ENCODE measurements around the gene DMRTC2. TPM values are rescaled to one million over a fixed set of nuclear protein-coding genes. Genes with fewer than 3 reads are reported as not detected.

DMRTC2 gene
- total RNA-seq, 1 experiment from 2014 or later, result not detected

DNA sequence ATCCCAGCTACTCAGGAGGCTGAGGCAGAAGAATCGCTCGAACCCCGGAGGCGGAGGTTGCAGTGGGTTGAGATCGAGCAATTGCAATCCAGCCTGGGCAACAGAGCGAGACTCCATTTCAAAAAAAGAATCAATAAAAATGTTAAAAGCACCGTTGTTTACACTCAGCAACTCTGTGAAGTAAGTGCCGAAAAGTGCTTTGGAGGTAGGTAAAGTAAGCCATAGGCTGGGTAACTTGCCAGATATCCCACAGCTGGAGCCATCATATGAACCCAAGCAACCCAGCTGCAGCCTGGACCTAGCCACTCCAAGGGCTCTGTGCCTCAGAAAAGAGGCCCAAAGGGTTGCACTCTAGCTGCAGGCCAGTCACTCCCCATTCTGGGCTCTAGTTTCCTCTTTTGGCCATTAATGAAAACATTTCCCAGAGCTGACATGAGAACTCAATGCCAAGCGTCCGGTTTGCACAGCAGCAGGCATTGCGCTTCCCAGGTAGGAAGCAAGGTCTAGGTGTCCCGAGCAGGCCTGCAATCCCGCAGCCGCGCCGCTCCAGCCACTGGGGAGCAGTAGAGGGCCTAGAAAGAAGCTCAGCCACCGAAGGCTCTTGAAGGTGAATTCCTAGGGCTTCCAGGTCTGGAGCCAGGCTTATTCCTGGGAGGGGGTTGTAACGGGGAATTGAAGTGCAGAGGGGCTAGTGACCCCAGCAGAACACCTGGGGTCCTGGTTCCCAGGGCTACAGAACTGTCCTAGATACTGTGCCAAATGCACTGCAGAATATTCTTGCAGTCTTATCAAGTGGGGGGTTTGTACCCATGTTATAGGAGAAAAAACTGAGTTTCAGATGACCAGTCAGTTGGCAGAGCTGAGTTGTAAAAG lies 28.2 kb downstream of the DMRTC2 start (continued):
- TF ChIP-seq NFYB (CRISPR knock-in tag; conservative IDR thresholded peaks at IDR 0.05; ENCODE audit: low read depth) (no peak), RORB (CRISPR knock-in tag; IDR thresholded peaks at IDR 0.05) (0 out of 2 replicates have a peak, but pooled peaks have one; percentile 39), TEAD4 (CRISPR knock-in tag; IDR thresholded peaks at IDR 0.05) (no peak), NFE2L1 (CRISPR knock-in tag; IDR thresholded peaks at IDR 0.05) (no peak), GTF2I (CRISPR knock-in tag; conservative IDR thresholded peaks at IDR 0.05) (no peak), EMX1 (CRISPR knock-in tag; IDR thresholded peaks at IDR 0.05) (peak; percentile 95), GRHL2 (CRISPR knock-in tag; IDR thresholded peaks at IDR 0.05; ENCODE audit: insufficient replicate concordance, severe bottlenecking) (no peak), MYBL2 (CRISPR knock-in tag; IDR thresholded peaks at IDR 0.05) (no peak), SMAD3 (CRISPR knock-in tag; IDR thresholded peaks at IDR 0.05; ENCODE audit: borderline replicate concordance) (0 out of 2 replicates have a peak, but pooled peaks have one; percentile 35), ZNF121 (CRISPR knock-in tag; IDR thresholded peaks at IDR 0.05) (peak; percentile 10; the same call in 1 of the 2 replicates), GABPB1 (CRISPR knock-in tag; IDR thresholded peaks at IDR 0.05) (0 out of 2 replicates have a peak, but pooled peaks have one; percentile 10)
- TF ChIP-seq, protein P1, sequence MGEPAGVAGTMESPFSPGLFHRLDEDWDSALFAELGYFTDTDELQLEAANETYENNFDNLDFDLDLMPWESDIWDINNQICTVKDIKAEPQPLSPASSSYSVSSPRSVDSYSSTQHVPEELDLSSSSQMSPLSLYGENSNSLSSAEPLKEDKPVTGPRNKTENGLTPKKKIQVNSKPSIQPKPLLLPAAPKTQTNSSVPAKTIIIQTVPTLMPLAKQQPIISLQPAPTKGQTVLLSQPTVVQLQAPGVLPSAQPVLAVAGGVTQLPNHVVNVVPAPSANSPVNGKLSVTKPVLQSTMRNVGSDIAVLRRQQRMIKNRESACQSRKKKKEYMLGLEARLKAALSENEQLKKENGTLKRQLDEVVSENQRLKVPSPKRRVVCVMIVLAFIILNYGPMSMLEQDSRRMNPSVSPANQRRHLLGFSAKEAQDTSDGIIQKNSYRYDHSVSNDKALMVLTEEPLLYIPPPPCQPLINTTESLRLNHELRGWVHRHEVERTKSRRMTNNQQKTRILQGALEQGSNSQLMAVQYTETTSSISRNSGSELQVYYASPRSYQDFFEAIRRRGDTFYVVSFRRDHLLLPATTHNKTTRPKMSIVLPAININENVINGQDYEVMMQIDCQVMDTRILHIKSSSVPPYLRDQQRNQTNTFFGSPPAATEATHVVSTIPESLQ (CRISPR knock-in tag; IDR thresholded peaks at IDR 0.05), result no peak
- TF ChIP-seq, protein P2, sequence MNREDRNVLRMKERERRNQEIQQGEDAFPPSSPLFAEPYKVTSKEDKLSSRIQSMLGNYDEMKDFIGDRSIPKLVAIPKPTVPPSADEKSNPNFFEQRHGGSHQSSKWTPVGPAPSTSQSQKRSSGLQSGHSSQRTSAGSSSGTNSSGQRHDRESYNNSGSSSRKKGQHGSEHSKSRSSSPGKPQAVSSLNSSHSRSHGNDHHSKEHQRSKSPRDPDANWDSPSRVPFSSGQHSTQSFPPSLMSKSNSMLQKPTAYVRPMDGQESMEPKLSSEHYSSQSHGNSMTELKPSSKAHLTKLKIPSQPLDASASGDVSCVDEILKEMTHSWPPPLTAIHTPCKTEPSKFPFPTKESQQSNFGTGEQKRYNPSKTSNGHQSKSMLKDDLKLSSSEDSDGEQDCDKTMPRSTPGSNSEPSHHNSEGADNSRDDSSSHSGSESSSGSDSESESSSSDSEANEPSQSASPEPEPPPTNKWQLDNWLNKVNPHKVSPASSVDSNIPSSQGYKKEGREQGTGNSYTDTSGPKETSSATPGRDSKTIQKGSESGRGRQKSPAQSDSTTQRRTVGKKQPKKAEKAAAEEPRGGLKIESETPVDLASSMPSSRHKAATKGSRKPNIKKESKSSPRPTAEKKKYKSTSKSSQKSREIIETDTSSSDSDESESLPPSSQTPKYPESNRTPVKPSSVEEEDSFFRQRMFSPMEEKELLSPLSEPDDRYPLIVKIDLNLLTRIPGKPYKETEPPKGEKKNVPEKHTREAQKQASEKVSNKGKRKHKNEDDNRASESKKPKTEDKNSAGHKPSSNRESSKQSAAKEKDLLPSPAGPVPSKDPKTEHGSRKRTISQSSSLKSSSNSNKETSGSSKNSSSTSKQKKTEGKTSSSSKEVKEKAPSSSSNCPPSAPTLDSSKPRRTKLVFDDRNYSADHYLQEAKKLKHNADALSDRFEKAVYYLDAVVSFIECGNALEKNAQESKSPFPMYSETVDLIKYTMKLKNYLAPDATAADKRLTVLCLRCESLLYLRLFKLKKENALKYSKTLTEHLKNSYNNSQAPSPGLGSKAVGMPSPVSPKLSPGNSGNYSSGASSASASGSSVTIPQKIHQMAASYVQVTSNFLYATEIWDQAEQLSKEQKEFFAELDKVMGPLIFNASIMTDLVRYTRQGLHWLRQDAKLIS (CRISPR knock-in tag; IDR thresholded peaks at IDR 0.05; ENCODE audit: borderline replicate concordance), result no peak
- TF ChIP-seq, protein P3, sequence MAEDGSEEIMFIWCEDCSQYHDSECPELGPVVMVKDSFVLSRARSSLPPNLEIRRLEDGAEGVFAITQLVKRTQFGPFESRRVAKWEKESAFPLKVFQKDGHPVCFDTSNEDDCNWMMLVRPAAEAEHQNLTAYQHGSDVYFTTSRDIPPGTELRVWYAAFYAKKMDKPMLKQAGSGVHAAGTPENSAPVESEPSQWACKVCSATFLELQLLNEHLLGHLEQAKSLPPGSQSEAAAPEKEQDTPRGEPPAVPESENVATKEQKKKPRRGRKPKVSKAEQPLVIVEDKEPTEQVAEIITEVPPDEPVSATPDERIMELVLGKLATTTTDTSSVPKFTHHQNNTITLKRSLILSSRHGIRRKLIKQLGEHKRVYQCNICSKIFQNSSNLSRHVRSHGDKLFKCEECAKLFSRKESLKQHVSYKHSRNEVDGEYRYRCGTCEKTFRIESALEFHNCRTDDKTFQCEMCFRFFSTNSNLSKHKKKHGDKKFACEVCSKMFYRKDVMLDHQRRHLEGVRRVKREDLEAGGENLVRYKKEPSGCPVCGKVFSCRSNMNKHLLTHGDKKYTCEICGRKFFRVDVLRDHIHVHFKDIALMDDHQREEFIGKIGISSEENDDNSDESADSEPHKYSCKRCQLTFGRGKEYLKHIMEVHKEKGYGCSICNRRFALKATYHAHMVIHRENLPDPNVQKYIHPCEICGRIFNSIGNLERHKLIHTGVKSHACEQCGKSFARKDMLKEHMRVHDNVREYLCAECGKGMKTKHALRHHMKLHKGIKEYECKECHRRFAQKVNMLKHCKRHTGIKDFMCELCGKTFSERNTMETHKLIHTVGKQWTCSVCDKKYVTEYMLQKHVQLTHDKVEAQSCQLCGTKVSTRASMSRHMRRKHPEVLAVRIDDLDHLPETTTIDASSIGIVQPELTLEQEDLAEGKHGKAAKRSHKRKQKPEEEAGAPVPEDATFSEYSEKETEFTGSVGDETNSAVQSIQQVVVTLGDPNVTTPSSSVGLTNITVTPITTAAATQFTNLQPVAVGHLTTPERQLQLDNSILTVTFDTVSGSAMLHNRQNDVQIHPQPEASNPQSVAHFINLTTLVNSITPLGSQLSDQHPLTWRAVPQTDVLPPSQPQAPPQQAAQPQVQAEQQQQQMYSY (CRISPR knock-in tag; IDR thresholded peaks at IDR 0.05), result no peak
- TF ChIP-seq, protein P4, sequence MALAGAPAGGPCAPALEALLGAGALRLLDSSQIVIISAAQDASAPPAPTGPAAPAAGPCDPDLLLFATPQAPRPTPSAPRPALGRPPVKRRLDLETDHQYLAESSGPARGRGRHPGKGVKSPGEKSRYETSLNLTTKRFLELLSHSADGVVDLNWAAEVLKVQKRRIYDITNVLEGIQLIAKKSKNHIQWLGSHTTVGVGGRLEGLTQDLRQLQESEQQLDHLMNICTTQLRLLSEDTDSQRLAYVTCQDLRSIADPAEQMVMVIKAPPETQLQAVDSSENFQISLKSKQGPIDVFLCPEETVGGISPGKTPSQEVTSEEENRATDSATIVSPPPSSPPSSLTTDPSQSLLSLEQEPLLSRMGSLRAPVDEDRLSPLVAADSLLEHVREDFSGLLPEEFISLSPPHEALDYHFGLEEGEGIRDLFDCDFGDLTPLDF (CRISPR knock-in tag; IDR thresholded peaks at IDR 0.05), result no peak
- TF ChIP-seq, protein P5, sequence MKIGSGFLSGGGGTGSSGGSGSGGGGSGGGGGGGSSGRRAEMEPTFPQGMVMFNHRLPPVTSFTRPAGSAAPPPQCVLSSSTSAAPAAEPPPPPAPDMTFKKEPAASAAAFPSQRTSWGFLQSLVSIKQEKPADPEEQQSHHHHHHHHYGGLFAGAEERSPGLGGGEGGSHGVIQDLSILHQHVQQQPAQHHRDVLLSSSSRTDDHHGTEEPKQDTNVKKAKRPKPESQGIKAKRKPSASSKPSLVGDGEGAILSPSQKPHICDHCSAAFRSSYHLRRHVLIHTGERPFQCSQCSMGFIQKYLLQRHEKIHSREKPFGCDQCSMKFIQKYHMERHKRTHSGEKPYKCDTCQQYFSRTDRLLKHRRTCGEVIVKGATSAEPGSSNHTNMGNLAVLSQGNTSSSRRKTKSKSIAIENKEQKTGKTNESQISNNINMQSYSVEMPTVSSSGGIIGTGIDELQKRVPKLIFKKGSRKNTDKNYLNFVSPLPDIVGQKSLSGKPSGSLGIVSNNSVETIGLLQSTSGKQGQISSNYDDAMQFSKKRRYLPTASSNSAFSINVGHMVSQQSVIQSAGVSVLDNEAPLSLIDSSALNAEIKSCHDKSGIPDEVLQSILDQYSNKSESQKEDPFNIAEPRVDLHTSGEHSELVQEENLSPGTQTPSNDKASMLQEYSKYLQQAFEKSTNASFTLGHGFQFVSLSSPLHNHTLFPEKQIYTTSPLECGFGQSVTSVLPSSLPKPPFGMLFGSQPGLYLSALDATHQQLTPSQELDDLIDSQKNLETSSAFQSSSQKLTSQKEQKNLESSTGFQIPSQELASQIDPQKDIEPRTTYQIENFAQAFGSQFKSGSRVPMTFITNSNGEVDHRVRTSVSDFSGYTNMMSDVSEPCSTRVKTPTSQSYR (CRISPR knock-in tag; IDR thresholded peaks at IDR 0.05), result no peak
